ENCODE results near the gene PRRG2.
"Not testable (repeated sequence)": the region's sequence is repeated elsewhere in the genome, so short reads cannot be mapped to it uniquely, and the experiment has no call there.

The PRRG2 gene

GRCh38 chr19:49609499-49610092, 28.5 kb downstream of the PRRG2 start:
- no peak overlapping the region for H3K27ac Mint-ChIP-seq (ENCODE audit: low read depth)
- no peak overlapping the region for H3K4me3 Mint-ChIP-seq
- H3K27me3 Mint-ChIP-seq, result no peaks in the 10 kb centered on the region
- H3K4me1 Mint-ChIP-seq, result peaks cover 24% of the 10 kb centered on the region
- DNase-seq (ENCODE audit: low spot score in 2 of 2), result no peak
- H3K36me3 Mint-ChIP-seq (ENCODE audit: insufficient read depth), result peaks cover 51% of the 10 kb centered on the region
- H3K9me3 Mint-ChIP-seq, result no peaks in the 10 kb centered on the region
- no peak for ATAC-seq (replicated peaks; ENCODE audit: extremely low read depth, poor library complexity, severe bottlenecking)

GRCh38 chr19:49613374-49613773, 32.3 kb downstream of the PRRG2 start:
- Mint-ChIP-seq H3K9me3 (no peaks in the 10 kb centered on the region), H3K27me3 (no peaks in the 10 kb centered on the region), H3K36me3 (ENCODE audit: insufficient read depth) (peaks cover 50% of the 10 kb centered on the region), H3K4me1 (peaks cover 24% of the 10 kb centered on the region), H3K4me3 (no peak overlapping the region), H3K27ac (ENCODE audit: low read depth) (peak overlapping the region; percentile 92)
- DNase-seq (ENCODE audit: low spot score in 2 of 2), result no peak
- no peak for ATAC-seq (replicated peaks; ENCODE audit: extremely low read depth, poor library complexity, severe bottlenecking)

GRCh38 chr19:49614096-49614833, 33.1 kb downstream of the PRRG2 start:
- peaks cover 51% of the 10 kb centered on the region for H3K36me3 Mint-ChIP-seq (ENCODE audit: insufficient read depth)
- peaks cover 30% of the 10 kb centered on the region for H3K4me1 Mint-ChIP-seq
- ATAC-seq (replicated peaks; ENCODE audit: extremely low read depth, poor library complexity, severe bottlenecking) (peak; percentile 72), DNase-seq (ENCODE audit: low spot score in 2 of 2) (no peak)
- H3K9me3 Mint-ChIP-seq, result no peaks in the 10 kb centered on the region
- no peaks in the 10 kb centered on the region for H3K27me3 Mint-ChIP-seq
- H3K27ac Mint-ChIP-seq (ENCODE audit: low read depth), result peak overlapping the region; percentile 92
- H3K4me3 Mint-ChIP-seq, result peak overlapping the region; percentile 10

- H3K9me3 Mint-ChIP-seq, result no peaks in the 10 kb centered on the region
- H3K27ac Mint-ChIP-seq (ENCODE audit: low read depth), result no peak overlapping the region
- ATAC-seq (replicated peaks; ENCODE audit: extremely low read depth, poor library complexity, severe bottlenecking), result no peak
- H3K4me3 Mint-ChIP-seq, result no peak overlapping the region
- no peak for DNase-seq (ENCODE audit: low spot score in 2 of 2)
- peaks cover 30% of the 10 kb centered on the region for H3K4me1 Mint-ChIP-seq
- peaks cover 53% of the 10 kb centered on the region for H3K36me3 Mint-ChIP-seq (ENCODE audit: insufficient read depth)
- H3K27me3 Mint-ChIP-seq, result no peaks in the 10 kb centered on the region
Measured at GRCh38 chr19:49615861-49616260, 34.7 kb downstream of the PRRG2 start.

GRCh38 chr19:49616532-49616931, 35.4 kb downstream of the PRRG2 start:
- Mint-ChIP-seq H3K4me3 (no peak overlapping the region), H3K36me3 (ENCODE audit: insufficient read depth) (peaks cover 56% of the 10 kb centered on the region), H3K9me3 (no peaks in the 10 kb centered on the region), H3K27me3 (no peaks in the 10 kb centered on the region), H3K4me1 (peaks cover 30% of the 10 kb centered on the region), H3K27ac (ENCODE audit: low read depth) (no peak overlapping the region)
- ATAC-seq (replicated peaks; ENCODE audit: extremely low read depth, poor library complexity, severe bottlenecking) (no peak), DNase-seq (ENCODE audit: low spot score in 2 of 2) (no peak)

- no peak for ATAC-seq (replicated peaks; ENCODE audit: extremely low read depth, poor library complexity, severe bottlenecking)
- Mint-ChIP-seq H3K9me3 (no peaks in the 10 kb centered on the region), H3K36me3 (ENCODE audit: insufficient read depth) (peaks cover 57% of the 10 kb centered on the region), H3K27ac (ENCODE audit: low read depth) (no peak overlapping the region), H3K4me1 (peaks cover 30% of the 10 kb centered on the region), H3K4me3 (no peak overlapping the region), H3K27me3 (no peaks in the 10 kb centered on the region)
- DNase-seq (ENCODE audit: low spot score in 2 of 2), result no peak
Measured at GRCh38 chr19:49616945-49617344, 35.8 kb downstream of the PRRG2 start.

GRCh38 chr19:49617860-49618259, 36.7 kb downstream of the PRRG2 start:
- not testable (repeated sequence) for H3K27me3 Mint-ChIP-seq; ATAC-seq (replicated peaks; ENCODE audit: extremely low read depth, poor library complexity, severe bottlenecking); H3K9me3 Mint-ChIP-seq; H3K4me3 Mint-ChIP-seq; H3K27ac Mint-ChIP-seq (ENCODE audit: low read depth); DNase-seq (ENCODE audit: low spot score in 2 of 2)
- Mint-ChIP-seq H3K4me1 (peaks cover 25% of the 10 kb centered on the region), H3K36me3 (ENCODE audit: insufficient read depth) (peaks cover 52% of the 10 kb centered on the region)

GRCh38 chr19:49624967-49625910, 44.1 kb downstream of the PRRG2 start:
- no peak for ATAC-seq (replicated peaks; ENCODE audit: extremely low read depth, poor library complexity, severe bottlenecking)
- Mint-ChIP-seq H3K27me3 (no peaks in the 10 kb centered on the region), H3K4me3 (no peak overlapping the region), H3K36me3 (ENCODE audit: insufficient read depth) (peaks cover 17% of the 10 kb centered on the region), H3K4me1 (peaks cover 6% of the 10 kb centered on the region), H3K27ac (ENCODE audit: low read depth) (no peak overlapping the region), H3K9me3 (no peaks in the 10 kb centered on the region)
- DNase-seq (ENCODE audit: low spot score in 2 of 2), result no peak

- H3K4me3 Mint-ChIP-seq, result no peak overlapping the region
- H3K27ac Mint-ChIP-seq (ENCODE audit: low read depth), result no peak overlapping the region
- ATAC-seq (replicated peaks; ENCODE audit: extremely low read depth, poor library complexity, severe bottlenecking), result no peak
- no peaks in the 10 kb centered on the region for H3K9me3 Mint-ChIP-seq
- H3K4me1 Mint-ChIP-seq, result peaks cover 6% of the 10 kb centered on the region
- peaks cover 17% of the 10 kb centered on the region for H3K36me3 Mint-ChIP-seq (ENCODE audit: insufficient read depth)
- DNase-seq (ENCODE audit: low spot score in 2 of 2), result no peak
- no peaks in the 10 kb centered on the region for H3K27me3 Mint-ChIP-seq
Measured at GRCh38 chr19:49626226-49626625, 45.1 kb downstream of the PRRG2 start.

- DNase-seq (ENCODE audit: low spot score in 2 of 2), result no peak
- H3K36me3 Mint-ChIP-seq (ENCODE audit: insufficient read depth), result peaks cover 11% of the 10 kb centered on the region
- no peak overlapping the region for H3K27ac Mint-ChIP-seq (ENCODE audit: low read depth)
- H3K9me3 Mint-ChIP-seq, result no peaks in the 10 kb centered on the region
- no peaks in the 10 kb centered on the region for H3K4me1 Mint-ChIP-seq
- H3K4me3 Mint-ChIP-seq, result no peak overlapping the region
- no peak for ATAC-seq (replicated peaks; ENCODE audit: extremely low read depth, poor library complexity, severe bottlenecking)
- H3K27me3 Mint-ChIP-seq, result no peaks in the 10 kb centered on the region
Measured at GRCh38 chr19:49629659-49630058, 48.5 kb downstream of the PRRG2 start.

GRCh38 chr19:49631014-49631588, 50.0 kb downstream of the PRRG2 start:
- peak overlapping the region; percentile 35 for H3K27ac Mint-ChIP-seq (ENCODE audit: low read depth)

GRCh38 chr19:49631610-49632192, 50.6 kb downstream of the PRRG2 start:
- Mint-ChIP-seq H3K27ac (ENCODE audit: low read depth) (no peak overlapping the region), H3K27me3 (no peaks in the 10 kb centered on the region), H3K4me1 (peaks cover 11% of the 10 kb centered on the region), H3K36me3 (ENCODE audit: insufficient read depth) (peaks cover 6% of the 10 kb centered on the region), H3K4me3 (no peak overlapping the region), H3K9me3 (no peaks in the 10 kb centered on the region)
- DNase-seq (ENCODE audit: low spot score in 2 of 2) (no peak), ATAC-seq (replicated peaks; ENCODE audit: extremely low read depth, poor library complexity, severe bottlenecking) (no peak)

More at GRCh38 chr19:49631014-49631588, 50.0 kb downstream of the PRRG2 start:
- Mint-ChIP-seq H3K4me1 (peaks cover 10% of the 10 kb centered on the region), H3K9me3 (no peaks in the 10 kb centered on the region), H3K4me3 (no peak overlapping the region), H3K36me3 (ENCODE audit: insufficient read depth) (peaks cover 8% of the 10 kb centered on the region), H3K27me3 (no peaks in the 10 kb centered on the region)
- ATAC-seq (replicated peaks; ENCODE audit: extremely low read depth, poor library complexity, severe bottlenecking) (no peak), DNase-seq (ENCODE audit: low spot score in 2 of 2) (no peak)

Measured in central memory CD8-positive, alpha-beta T cell (primary cell).